Activated CD8-positive, alpha-beta memory T cell treated with anti-CD3 and anti-CD28 coated beads for 24 hours (primary cell): Measurements from ENCODE around the gene IGF1R.
"Not testable (repeated sequence)": the region's sequence is repeated elsewhere in the genome, so short reads cannot be mapped to it uniquely, and the experiment has no call there.

Experiments used
- DNase-seq: peaks from one replicate; pipeline ENCODE4 v3.0.0-alpha.2; 2020

IGF1R gene

DNA sequence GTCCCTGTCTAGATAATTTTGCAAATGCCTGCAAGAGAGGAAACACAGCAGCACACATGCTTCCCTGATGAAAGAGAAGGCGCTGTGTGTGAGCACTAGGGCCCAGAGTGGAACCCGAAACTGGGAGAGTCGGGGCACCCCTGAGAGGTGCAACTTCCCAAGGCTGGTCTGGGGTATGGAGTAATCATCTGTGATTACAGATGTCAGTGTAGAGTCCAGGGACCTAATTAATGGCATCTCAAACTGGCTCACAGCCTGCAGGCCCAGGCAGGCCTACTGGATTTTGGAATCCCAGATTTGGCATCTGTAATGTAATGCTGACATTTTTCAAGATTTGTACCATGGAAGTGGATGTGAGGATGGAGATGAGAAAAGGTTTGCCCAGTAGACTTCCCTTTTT lies 329.8 kb downstream of the IGF1R start:
- DNase-seq, result no peak

DNA sequence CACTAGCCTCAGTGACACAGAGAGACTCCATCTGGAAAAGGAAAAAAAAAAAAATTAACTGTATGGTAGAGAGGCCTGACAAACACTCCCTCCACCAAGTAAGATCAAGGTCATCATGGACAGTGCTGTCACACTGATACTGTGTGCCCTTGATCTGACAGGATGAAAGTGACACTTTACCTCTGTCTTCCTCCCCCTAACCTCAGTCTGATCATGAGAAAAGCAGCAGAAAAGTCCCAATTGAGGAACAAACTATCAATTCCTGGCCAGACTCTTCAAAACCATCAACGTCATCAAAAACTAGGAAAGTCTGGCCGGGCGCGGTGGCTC lies 332.5 kb downstream of the IGF1R start:
- no peak for DNase-seq

DNA sequence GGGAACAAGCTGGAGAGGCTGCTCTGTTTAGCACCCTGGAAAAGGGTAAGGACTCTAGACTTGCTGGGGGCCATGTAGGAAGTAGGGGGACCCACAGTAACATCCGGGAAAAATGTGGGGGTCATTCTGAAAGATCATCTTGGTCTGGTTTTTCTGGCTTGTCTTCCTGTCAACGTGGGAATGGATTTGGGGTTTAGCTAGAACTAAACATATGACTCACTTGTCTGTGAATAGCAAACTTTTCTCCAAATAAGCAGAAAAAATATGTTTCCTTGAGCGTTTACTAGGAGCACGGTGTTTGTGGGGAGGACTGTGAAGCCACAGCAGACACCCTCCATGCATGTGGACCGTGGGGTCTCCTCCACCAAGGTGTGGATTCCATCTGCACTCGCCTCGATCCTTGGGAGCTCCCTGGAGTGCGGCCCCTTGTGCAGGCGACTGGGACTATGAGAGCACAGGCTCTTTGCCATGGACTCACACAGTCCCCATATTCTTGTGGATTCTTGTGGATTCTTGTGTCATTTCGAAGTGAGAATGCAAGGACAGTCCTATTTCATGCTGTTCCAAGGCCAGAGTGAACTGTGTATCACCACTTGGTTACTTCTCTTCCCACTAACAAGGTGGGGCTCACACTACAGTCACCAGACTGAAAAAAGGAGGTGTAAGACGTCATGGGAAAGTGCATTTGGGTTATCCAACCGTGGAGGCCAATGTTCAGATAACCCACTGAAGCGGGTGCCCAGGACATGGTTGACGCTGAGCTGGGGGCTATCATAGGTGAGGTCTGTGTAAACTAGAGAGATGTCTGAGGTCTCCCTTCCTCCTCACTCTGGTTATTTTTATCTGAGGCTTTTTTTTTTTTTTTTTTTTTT lies 333.7 kb downstream of the IGF1R start:
- DNase-seq, result no peak

DNA sequence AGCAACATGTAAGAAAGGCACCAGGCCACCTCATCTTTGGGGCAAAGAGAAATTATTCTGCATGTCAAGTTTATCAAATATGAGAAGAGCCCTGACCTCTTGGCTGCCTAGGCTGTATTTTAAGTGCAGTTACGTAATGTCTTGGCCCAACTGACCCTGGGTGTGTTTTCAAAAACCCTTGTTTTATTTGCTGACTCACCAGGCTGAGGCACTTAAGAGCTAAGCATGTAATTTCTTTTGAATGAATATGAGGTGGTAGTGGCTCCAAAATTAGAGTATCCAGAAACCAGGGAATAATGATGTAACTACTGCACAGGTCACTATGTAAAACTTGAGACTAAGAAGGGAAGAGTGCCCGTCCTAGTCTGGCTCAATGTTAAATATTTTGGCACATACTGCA lies 335.0 kb downstream of the IGF1R start:
- DNase-seq, result no peak

DNA sequence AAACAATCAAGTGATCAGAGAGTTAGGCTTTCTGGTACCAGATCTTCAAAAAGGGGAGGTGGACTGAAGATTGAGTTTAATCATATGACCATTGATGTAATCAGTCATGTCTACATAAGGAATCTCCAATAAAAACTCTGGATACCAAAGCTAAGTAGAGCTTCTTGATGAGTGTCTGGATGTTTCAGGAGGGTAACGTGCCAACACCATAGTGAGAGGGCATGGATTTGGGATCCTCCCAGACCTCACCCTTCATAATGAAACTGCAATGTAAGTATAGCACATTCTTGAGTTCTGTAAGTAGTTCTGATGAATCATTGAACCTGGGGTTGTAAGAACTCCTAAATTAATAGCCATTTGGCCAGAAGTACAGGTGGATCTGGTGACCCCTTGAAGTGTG lies 337.9 kb downstream of the IGF1R start:
- no peak for DNase-seq

DNA sequence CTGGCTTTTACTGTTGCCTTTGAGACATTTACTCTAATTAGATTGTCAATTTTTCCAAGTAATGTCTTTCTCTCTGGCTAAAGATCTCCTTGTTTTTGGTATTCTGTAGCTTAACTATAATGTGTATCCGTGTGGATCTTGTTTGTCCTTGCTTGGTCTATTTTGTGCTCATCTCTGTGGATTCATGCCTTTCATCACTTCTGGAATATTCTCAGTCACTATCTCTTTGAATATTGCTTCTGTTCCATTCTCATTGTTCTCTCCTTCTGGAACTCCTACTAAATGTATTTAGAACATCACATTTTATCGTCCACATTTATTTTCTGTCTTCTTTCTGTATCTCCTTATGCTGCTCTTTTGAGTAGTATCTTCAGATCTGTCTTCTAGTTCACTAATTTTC lies 346.6 kb downstream of the IGF1R start:
- DNase-seq, result no peak

DNA sequence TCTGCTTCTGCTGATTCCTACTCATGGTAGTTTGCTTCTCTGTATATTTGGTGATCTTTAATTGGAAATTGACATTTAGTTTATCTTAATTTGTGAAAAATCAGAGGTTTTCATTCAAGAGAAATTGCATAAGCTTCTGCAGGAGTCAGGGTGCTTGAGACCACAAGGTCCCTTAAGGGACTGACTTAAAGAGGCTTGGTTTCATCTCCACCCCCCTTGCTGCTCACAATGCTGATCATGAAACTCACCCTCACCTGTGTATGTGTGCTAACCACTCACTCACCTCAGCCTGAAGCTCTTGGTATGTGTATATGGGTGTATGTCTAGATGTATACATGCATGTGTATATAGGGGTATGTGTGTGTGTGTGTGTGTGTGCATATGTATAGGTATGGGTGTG lies 347.8 kb downstream of the IGF1R start:
- no peak for DNase-seq

DNA sequence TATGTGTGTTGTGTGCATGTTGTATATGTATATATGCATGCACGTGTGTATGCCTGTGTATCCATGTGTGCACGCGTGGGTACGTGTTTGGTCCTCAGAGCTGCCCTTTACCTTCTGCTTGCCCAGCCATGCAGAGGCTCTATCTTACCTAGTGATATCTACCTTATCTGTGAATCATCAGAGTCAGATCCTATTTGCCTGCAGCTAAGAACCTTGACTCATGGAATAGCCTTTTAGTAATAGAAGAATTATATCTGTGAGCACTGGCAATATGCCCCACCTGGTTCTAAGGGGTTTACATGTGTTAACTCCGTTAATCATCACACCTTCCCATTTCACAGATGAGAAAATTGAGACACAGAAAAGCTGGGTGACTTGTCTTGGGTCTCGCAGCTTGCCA lies 348.3 kb downstream of the IGF1R start:
- DNase-seq, result no peak

DNA sequence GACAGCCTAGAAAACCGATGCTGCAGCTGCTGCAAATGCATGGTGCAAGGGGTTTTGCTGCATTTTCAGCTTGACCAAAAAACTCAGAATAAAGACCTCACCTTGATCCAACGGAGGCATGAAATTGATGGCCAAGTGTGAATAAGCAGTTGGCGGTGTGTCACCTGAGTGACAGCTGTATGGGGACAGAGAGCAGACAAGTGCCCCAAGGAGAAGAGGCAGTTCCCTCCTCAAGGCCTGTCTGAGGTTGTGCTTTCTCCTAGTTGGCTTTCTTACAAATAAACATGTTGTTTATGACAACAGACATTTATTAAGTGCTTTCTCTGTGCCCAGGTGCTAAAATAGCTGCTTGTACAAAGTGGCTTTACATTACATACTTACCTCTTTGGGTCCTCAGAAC lies 349.0 kb downstream of the IGF1R start:
- DNase-seq, result no peak

DNA sequence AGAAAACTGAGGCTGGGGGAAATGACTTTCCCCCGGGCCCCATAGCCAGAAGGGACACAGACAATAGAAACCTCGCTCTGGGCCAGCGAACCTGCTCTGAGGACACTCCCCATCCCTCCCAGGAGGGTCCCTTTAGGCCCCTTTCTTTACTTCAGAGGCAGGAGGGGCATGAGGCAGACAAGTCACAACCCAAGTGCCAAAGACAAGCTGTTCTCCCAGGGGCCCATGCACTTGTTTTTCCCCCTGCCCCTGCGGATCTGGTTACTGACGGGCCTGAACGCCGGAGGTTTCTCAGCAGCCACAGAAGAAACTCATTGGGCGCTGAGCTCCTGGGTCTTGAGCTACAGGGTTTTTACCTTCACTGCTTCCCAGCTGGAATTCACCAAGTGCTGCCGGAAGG lies 349.4 kb downstream of the IGF1R start:
- no peak for DNase-seq

DNA sequence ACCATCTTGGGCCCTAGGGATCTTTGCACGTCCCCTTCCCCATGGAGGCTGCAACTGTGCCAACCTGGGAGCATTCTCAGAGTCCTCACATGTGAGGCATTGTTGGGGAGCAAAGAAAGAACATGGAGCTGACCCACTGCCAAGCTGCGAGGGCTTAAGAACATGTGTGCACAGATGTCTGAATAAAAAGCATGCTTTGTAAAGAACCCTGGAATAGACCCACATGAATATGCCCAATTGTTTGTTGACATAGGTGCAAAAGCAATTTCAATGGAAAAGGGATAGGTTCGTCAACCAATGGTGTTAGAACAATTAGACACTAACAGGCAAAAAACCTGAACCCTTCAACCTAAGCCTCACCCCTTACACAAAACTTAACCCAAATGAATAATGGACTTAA lies 349.9 kb downstream of the IGF1R start:
- DNase-seq, result no peak

DNA sequence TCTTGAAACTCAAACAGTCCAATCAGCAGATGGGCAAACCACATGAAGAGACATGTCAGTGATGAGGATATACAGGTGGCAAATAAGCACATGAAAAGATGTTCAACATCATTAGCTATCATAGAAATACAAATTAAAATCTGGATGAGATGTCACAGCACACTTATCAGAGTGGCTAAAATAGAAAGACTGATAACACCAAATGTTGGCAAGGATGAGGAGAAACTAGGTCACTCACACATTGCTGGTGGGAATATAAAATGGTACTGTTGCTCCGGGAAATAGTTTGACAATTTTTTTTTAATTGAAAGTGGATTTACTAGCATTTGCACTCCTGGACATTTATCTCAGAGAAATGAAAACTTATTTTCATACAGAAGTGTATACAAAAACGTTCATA lies 350.9 kb downstream of the IGF1R start:
- DNase-seq, result no peak

DNA sequence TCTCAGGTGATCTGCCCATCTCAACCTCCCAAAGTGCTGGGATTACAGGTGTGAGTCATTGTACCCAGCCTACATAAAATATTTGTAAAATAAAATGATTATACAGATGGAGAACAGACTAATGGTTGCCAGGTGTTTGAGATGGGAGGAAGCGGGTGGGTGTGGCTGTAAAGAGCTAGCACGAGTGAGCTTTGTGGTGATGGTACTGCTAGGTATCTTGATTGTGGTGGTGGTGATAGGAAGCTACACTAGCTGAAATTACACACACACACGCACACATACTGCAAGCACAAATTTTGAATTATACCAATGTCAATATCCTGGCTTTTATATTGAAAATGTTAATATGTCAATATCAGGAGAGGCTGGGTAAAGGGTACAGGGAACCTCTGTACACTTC lies 353.9 kb downstream of the IGF1R start:
- DNase-seq, result no peak

DNA sequence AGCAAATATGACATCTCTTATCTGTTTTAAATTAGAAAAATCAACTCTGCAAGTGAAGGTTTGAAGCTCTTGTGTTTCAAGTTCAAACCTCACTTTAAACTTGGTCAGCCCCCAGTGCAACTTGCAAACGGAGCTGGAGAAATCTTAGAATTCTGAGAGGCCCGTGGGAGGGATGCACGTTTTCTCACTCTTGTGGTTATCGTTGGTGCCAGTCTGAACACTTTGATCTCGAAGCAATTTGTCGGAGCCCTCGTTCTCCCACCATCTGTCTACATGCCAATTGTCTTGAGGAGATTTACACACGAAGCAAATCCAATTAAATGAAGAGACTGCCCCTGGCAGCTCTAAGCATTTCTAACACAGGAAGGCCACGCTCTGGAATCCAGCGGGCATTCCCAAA lies 355.0 kb downstream of the IGF1R start:
- not testable (repeated sequence) for DNase-seq

DNA sequence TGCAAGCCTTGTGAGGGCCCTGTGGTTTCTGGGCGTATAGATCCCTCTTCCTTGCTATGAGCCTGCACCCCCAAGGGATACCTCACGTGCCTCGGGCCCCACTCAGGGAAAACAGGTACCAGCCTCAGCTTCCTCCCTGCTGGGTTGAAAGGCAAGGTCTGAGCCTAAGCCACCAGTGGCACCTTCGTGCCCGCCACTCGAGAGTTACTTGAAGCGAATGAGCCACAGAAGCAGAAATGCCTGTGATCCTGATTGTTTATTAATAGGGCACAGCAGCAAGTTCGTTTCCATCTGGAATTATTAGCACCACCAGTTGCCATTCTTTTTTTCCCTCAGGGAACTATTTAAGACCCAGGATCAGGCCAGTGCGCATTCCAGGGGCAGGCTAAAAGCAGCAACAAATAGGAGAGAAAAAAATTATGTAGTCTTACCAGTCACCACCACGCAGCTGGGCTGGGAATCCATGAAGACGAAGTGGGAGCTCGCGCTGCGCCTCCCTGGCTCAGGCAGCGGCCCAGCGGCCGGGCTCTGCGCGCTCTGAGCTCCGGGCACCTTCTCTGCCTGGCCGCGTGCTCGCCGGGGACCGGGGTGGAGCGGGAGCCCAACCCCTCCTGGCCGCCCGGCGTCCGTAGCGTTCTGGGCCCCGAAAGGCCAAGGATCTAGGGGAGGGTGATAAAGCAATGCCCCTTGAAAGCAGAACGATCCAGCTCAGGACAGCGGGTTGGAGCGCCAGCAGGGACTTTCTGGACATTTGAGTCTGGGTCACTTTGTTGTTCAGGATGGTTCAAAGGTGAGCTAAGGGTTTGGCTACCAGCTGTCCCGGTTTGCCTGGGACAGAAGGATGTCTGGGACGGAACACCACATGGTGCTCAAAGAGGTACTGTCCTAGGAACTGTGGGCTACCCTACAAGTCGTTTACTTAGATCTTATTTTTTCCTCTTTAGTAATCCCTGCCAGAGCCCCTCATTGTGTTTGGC lies 356.9 kb downstream of the IGF1R start:
- DNase-seq, result peak; percentile 26

DNA sequence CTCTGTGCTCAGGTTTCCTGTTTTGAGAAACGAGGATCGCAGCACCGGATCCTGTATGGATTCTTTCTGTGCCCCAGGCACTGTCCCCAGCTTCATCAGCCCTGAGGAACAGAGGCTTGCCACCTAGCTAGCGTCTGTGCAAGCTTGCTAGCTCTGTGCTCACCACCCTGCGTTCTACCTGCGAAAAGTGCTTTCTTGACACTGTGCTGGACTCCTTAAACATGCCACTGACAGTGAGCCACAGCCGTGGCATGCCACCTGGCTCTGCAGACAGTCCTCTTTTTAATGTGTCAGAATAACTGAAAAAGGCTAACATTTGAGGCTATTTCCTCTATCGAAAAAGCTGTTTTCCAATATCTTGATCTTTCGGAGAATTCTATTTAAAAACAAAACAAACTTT lies 357.8 kb downstream of the IGF1R start:
- DNase-seq, result peak; percentile 28

DNA sequence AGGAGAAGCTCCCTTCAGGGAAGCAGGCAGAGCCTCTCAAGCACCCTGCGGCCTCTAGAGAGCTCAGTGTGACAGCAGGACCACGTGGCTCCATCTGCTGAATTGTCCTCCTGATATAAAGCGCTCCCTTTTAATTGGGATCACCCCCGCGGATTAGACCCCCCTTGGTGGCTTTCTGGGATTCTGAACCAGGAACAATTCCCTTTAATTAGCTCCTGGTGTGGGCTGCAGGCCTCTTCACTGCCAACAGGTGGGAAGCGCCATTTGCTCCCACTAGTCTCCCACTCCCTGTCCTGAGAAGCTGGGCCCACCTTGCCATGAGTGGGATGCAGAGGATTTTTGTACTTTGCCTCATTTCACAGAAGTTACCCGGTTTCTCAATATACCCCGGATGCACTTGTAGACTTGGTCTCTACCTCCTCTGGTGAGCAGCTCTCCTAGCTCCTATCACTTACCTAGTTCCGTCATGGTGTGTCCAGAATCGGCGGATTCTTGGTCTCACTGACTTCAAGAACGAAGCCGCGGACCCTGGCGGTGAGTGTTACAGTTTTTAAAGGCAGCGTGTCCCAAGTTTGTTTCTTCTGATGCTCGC lies 358.7 kb downstream of the IGF1R start:
- no peak for DNase-seq

DNA sequence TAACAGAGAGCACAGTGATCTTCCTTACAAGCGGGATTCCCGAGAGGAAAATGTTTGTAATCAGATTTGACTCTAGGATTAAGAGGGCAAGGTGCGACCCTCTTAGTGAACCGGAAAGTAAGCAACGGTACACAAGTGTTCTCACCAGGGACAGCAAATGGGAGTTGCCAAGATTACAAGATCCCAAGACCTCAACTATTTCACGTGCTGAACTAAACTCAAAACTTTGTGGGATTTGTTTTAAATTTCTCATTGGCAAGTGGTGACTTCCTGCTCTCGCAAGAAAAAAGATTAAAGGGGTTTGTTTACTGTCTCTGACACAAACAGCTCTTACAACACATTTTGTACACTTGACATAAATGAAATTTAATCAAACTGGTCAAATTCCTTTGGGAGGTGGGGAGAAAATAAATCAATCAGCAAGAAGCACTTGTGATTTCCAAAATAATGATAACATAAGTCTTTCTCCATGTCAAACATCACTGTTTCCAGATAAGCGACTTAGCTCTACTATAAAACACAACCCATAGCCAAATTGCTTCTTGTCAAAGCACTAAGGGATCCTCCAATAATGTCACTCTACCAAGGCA lies 361.5 kb downstream of the IGF1R start:
- DNase-seq, result no peak

DNA sequence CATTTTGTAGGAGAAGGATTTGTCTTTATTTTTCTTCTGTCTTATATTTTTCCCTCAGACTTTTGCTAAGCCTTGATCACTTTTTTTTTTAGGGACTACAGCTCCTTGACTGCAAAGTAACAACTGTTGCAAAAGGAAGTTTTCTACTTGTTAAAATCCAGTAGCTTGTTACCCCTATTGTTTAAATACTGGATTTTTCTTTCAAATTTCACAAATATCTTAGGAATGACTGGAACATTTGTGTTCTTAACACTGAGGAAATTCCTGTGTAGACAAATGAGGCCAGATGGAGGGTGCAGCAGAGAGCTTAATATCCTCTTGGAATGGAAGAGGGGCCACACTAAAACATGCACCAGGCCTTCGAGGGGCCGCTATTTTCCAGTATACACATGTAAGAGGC lies 362.4 kb downstream of the IGF1R start:
- no peak for DNase-seq
